Right lobe of liver (tissue), 4 donors: ENCODE results near the gene OVCA2.

ENCODE experiments used
- CTCF ChIP-seq, 4 donors: fragments of 200-600 bp in 3 of 4; fragments of 450-650 bp in 1 of 4; IDR thresholded peaks; one replicate each; pipeline versions ENCODE4 v1.5.1 to v1.8.0; 2016 to 2022; ENCODE audit warnings: antibody characterized with exemption in 4 of 4, mild to moderate bottlenecking in 2 of 4
- POLR2A ChIP-seq: fragments of 450-650 bp; IDR thresholded peaks from one replicate; pipeline ENCODE4 v1.6.1; 2017; ENCODE audit warnings: antibody characterized with exemption, mild to moderate bottlenecking
- donor health status: DM: no; HTN: no; CAD: no.
- donor health status: DM: no; HTN: no; CAD: no.
- donor health status: DM: no; HTN: yes; CAD: no.

GRCh38 chr17:2086306-2086705, 44.5 kb downstream of the OVCA2 start:
- TF ChIP-seq CTCF (IDR thresholded peaks at IDR 0.05), result no peak
- no peak for TF ChIP-seq POLR2A
